SU-DHL-6 (cell line): ENCODE data around the gene NUDT2.
A peak's percentile ranks its signal among the peaks of the same experiment; 100 is the strongest.

ENCODE experiments used
- H2AFZ ChIP-seq: fragments of 200-600 bp; sonication (generic); 2 replicates; pipeline ENCODE4 v1.6.1; 2014; ENCODE audit warnings: low read depth, mild to moderate bottlenecking, moderate library complexity, mixed read lengths, antibody characterized with exemption, low read length; ENCODE audit not compliant: severe bottlenecking
- H3F3A ChIP-seq: fragments of 200-600 bp; shearing (Covaris generic); 2 replicates; pipeline ENCODE4 v1.6.0; 2016; ENCODE audit warnings: antibody characterized with exemption, mild to moderate bottlenecking; ENCODE audit not compliant: insufficient read depth
- H3K27ac ChIP-seq: fragments of 200-600 bp; sonication (generic); 2 replicates; pipeline ENCODE4 v1.5.1; 2016; ENCODE audit warnings: low read depth, mild to moderate bottlenecking, low read length, moderate library complexity, mixed read lengths
- H3K27me3 ChIP-seq: fragments of 200-600 bp; sonication (generic), shearing (Covaris generic); 2 replicates; pipeline ENCODE4 v1.6.0; 2014; ENCODE audit warnings: mild to moderate bottlenecking, low read length
- H3K36me3 ChIP-seq: fragments of 200-600 bp; sonication (generic); 2 replicates; pipeline ENCODE4 v1.6.1; 2014; ENCODE audit warnings: mild to moderate bottlenecking, low read length, mixed read lengths
- H3K4me2 ChIP-seq: fragments of 300-600, 200-600 bp; shearing (Covaris generic), sonication (generic); 2 replicates; pipeline ENCODE4 v1.6.0; 2014; ENCODE audit warnings: low read length, low read depth, mild to moderate bottlenecking; ENCODE audit not compliant: poor library complexity, severe bottlenecking
- H3K4me3 ChIP-seq: fragments of 200-600 bp; sonication (generic); 2 replicates; pipeline ENCODE4 v1.5.1; 2014; ENCODE audit warnings: antibody characterized with exemption, low read length, mild to moderate bottlenecking, mixed read lengths; ENCODE audit not compliant: insufficient read depth, poor library complexity, severe bottlenecking
- H3K79me2 ChIP-seq: fragments of 200-600 bp; sonication (generic); 2 replicates; pipeline ENCODE4 v1.6.1; 2014; ENCODE audit warnings: mild to moderate bottlenecking, low read length, moderate library complexity; ENCODE audit not compliant: insufficient read depth
- H3K9ac ChIP-seq: fragments of 200-600 bp; sonication (generic); 2 replicates; pipeline ENCODE4 v1.7.0; 2014; ENCODE audit warnings: mild to moderate bottlenecking, low read length
- H3K9me2 ChIP-seq: fragments of 200-600 bp; sonication (generic); replicated peaks from 2 replicates; pipeline ENCODE4 v1.6.1; 2014; ENCODE audit warnings: low read length; ENCODE audit not compliant: insufficient read depth
- H3K9me3 ChIP-seq: fragments of 200-600 bp; sonication (generic); 2 replicates; pipeline ENCODE4 v1.6.1; 2014; ENCODE audit warnings: low read length, mixed read lengths; ENCODE audit not compliant: insufficient read depth
- H4K20me1 ChIP-seq: fragments of 200-600 bp; sonication (generic); 2 replicates; pipeline ENCODE4 v1.6.1; 2014; ENCODE audit warnings: low read depth, mild to moderate bottlenecking, antibody characterized with exemption, low read length, moderate library complexity, mixed read lengths
- EZH2phosphoT487 ChIP-seq: fragments of 200-600 bp; sonication (generic), shearing (Covaris generic); conservative IDR thresholded peaks from 2 replicates; pipeline ENCODE4 v1.6.1; 2018; ENCODE audit warnings: mild to moderate bottlenecking, antibody characterized with exemption, low read length, moderate library complexity, mixed read lengths
- TF ChIP-seq, protein P1 (sequence below): fragments of 200-600 bp; sonication (generic); IDR thresholded peaks from one replicate; pipeline ENCODE4 v1.5.1; 2017; ENCODE audit warnings: antibody characterized with exemption, mild to moderate bottlenecking, low read length, moderate library complexity; ENCODE audit not compliant: insufficient read depth, poor library complexity, severe bottlenecking

Gene NUDT2

GRCh38 chr9:34332076-34332964 is 3.0 kb downstream of the NUDT2 start:
- Histone ChIP-seq H3K9me3 (no peaks in the 10 kb centered on the region), H3K9ac (no peak overlapping the region)

GRCh38 chr9:34333836-34334235 is 4.5 kb downstream of the NUDT2 start:
- Histone ChIP-seq H3K9ac (no peak overlapping the region), H3K27ac (no peak overlapping the region), H3K4me2 (no peak overlapping the region)

More at GRCh38 chr9:34332076-34332964, 3.0 kb downstream of the NUDT2 start:
- no peak overlapping the region for H3K4me2 ChIP-seq
- no peaks in the 10 kb centered on the region for H3K27me3 ChIP-seq
- TF ChIP-seq EZH2phosphoT487, result no peak
- TF ChIP-seq, protein P1, sequence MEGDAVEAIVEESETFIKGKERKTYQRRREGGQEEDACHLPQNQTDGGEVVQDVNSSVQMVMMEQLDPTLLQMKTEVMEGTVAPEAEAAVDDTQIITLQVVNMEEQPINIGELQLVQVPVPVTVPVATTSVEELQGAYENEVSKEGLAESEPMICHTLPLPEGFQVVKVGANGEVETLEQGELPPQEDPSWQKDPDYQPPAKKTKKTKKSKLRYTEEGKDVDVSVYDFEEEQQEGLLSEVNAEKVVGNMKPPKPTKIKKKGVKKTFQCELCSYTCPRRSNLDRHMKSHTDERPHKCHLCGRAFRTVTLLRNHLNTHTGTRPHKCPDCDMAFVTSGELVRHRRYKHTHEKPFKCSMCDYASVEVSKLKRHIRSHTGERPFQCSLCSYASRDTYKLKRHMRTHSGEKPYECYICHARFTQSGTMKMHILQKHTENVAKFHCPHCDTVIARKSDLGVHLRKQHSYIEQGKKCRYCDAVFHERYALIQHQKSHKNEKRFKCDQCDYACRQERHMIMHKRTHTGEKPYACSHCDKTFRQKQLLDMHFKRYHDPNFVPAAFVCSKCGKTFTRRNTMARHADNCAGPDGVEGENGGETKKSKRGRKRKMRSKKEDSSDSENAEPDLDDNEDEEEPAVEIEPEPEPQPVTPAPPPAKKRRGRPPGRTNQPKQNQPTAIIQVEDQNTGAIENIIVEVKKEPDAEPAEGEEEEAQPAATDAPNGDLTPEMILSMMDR, result peak; percentile 56
- no peak overlapping the region for H2AFZ ChIP-seq
- no peaks in the 10 kb centered on the region for H3K36me3 ChIP-seq
- H3K79me2 ChIP-seq, result peaks cover 19% of the 10 kb centered on the region
- peaks cover 13% of the 10 kb centered on the region for H3F3A ChIP-seq
- no peaks in the 10 kb centered on the region for H4K20me1 ChIP-seq
- no peaks in the 10 kb centered on the region for H3K9me2 ChIP-seq
- H3K27ac ChIP-seq, result no peak overlapping the region
- H3K4me3 ChIP-seq, result no peak overlapping the region

DNA sequence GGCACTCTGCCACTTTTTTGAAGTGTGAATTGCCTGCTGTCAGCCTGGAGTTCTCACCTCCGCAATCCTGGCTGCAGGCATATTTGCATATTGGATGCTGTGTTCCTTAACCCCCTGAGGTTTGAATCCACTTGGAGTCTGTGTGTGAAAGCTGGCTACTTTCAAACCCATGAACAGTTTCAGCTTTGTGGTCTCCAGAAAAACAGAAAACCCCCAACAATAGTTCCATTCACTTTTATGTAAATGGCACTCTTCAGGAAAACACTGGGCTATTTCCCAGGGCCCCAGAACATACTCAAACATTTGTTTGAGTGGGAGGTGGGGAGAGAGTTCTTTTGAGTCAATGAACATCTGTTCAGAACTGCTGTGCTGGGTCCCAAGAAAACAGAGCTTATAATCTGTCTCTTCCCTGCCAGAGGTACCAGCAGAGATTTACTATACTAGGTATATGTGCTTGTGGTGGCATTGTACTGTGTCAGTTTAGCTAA is 5.0 kb downstream of the NUDT2 start:
- no peak overlapping the region for H3K9ac ChIP-seq
- H3K79me2 ChIP-seq, result peaks cover 5% of the 10 kb centered on the region
- H2AFZ ChIP-seq, result no peak overlapping the region

More at GRCh38 chr9:34333836-34334235, 4.5 kb downstream of the NUDT2 start:
- Histone ChIP-seq H3K9me2 (no peaks in the 10 kb centered on the region), H3K36me3 (no peaks in the 10 kb centered on the region), H2AFZ (no peak overlapping the region), H3K79me2 (peaks cover 5% of the 10 kb centered on the region), H3K9me3 (no peaks in the 10 kb centered on the region), H3K27me3 (no peaks in the 10 kb centered on the region), H3K4me3 (no peak overlapping the region), H3F3A (peaks cover 11% of the 10 kb centered on the region), H4K20me1 (no peaks in the 10 kb centered on the region)
- TF ChIP-seq, protein P1, result no peak
- TF ChIP-seq EZH2phosphoT487, result no peak

More for the DNA sequence above, 5.0 kb downstream of the NUDT2 start:
- Histone ChIP-seq H3K27me3 (no peaks in the 10 kb centered on the region), H3K36me3 (no peaks in the 10 kb centered on the region), H3K9me2 (no peaks in the 10 kb centered on the region), H3F3A (peaks cover 11% of the 10 kb centered on the region), H3K9me3 (no peaks in the 10 kb centered on the region), H4K20me1 (no peaks in the 10 kb centered on the region), H3K4me2 (no peak overlapping the region), H3K27ac (no peak overlapping the region), H3K4me3 (no peak overlapping the region)
- TF ChIP-seq EZH2phosphoT487, result no peak
- TF ChIP-seq, protein P1, result no peak
